Measurements from ENCODE around the gene STMND1. TPM values are rescaled to one million over a fixed set of nuclear protein-coding genes. Genes with fewer than 3 reads are reported as not detected.

STMND1 gene
- total RNA-seq, 1 experiment from 2014 or later = not detected

DNA sequence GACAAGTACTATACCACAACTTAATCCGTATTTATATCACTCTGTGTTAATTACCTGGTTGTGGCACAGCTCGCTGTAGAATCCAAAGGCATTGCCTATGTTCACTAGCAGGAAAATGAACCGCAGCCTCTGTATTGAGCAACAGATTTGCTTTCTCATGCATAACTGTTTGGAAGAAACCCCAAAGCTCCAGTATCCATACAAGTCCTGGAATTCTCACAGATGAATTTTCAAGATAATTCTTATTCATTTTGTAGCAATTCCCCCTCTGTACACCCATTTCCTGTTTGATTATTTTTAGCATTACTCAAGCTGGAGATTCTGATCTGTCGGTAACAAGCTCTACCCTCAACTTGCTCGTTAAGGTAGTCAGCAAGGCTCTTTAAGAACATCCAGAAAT is 63.5 kb downstream of the STMND1 start:
- CTCF ChIA-PET = interaction anchor here (1.0 to 1.2 kb wide), 2 partner anchors 35 to 419 kb away, joined by 3 read pairs; no protein-coding TSS in a partner anchor
- no peaks in the 10 kb centered on the region for H3K36me3 Mint-ChIP-seq
- no peak for ATAC-seq
- TF ChIP-seq, protein P1, sequence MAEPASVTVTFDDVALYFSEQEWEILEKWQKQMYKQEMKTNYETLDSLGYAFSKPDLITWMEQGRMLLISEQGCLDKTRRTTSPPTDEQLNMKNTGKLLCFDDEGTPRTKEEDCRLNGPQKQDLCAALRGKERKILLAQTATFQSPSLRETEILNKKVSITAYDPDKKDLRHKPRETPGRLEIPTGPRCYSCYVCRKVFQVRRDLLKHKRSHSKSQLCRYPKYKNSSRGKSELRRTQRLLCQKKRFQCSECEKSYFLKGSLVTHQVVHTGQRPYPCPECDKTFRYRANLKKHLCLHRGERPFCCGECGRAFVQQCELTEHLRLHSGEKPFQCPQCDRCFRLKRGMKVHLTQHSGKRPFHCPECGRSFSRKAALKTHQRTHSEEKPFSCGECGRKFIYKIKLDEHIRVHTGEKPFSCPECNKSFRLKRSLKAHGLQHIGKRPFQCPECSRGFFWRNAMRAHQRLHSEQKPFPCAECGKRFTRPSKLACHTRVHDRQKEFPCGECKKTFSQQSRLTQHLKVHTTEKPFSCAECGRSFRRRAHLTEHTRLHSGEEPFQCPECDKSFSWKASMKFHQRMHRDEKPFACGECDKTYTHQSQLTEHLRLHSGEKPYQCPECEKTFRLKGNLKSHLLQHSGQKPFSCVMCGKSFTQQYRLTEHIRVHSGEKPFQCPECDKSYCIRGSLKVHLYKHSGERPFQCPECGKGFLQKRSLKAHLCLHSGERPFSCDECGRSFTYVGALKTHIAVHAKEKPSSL (CRISPR knock-in tag; conservative IDR thresholded peaks at IDR 0.05) = no peak
- TF ChIP-seq, protein P2, sequence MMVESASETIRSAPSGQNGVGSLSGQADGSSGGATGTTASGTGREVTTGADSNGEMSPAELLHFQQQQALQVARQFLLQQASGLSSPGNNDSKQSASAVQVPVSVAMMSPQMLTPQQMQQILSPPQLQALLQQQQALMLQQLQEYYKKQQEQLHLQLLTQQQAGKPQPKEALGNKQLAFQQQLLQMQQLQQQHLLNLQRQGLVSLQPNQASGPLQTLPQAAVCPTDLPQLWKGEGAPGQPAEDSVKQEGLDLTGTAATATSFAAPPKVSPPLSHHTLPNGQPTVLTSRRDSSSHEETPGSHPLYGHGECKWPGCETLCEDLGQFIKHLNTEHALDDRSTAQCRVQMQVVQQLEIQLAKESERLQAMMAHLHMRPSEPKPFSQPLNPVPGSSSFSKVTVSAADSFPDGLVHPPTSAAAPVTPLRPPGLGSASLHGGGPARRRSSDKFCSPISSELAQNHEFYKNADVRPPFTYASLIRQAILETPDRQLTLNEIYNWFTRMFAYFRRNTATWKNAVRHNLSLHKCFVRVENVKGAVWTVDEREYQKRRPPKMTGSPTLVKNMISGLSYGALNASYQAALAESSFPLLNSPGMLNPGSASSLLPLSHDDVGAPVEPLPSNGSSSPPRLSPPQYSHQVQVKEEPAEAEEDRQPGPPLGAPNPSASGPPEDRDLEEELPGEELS (CRISPR knock-in tag; IDR thresholded peaks at IDR 0.05) = no peak
- TF ChIP-seq NFATC4 (CRISPR knock-in tag; IDR thresholded peaks at IDR 0.05) (no peak), EMX1 (CRISPR knock-in tag; IDR thresholded peaks at IDR 0.05) (no peak), HMGA2 (CRISPR knock-in tag; IDR thresholded peaks at IDR 0.05) (no peak), RELA (CRISPR knock-in tag; IDR thresholded peaks at IDR 0.05; ENCODE audit: borderline replicate concordance) (no peak), RORB (CRISPR knock-in tag; IDR thresholded peaks at IDR 0.05) (no peak), OVOL2 (CRISPR knock-in tag; IDR thresholded peaks at IDR 0.05; ENCODE audit: borderline replicate concordance) (no peak), NR3C1 (CRISPR knock-in tag; conservative IDR thresholded peaks at IDR 0.05; ENCODE audit: low read depth) (no peak)
- TF ChIP-seq, protein P3, sequence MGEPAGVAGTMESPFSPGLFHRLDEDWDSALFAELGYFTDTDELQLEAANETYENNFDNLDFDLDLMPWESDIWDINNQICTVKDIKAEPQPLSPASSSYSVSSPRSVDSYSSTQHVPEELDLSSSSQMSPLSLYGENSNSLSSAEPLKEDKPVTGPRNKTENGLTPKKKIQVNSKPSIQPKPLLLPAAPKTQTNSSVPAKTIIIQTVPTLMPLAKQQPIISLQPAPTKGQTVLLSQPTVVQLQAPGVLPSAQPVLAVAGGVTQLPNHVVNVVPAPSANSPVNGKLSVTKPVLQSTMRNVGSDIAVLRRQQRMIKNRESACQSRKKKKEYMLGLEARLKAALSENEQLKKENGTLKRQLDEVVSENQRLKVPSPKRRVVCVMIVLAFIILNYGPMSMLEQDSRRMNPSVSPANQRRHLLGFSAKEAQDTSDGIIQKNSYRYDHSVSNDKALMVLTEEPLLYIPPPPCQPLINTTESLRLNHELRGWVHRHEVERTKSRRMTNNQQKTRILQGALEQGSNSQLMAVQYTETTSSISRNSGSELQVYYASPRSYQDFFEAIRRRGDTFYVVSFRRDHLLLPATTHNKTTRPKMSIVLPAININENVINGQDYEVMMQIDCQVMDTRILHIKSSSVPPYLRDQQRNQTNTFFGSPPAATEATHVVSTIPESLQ (CRISPR knock-in tag; IDR thresholded peaks at IDR 0.05) = no peak
- TF ChIP-seq, protein P4, sequence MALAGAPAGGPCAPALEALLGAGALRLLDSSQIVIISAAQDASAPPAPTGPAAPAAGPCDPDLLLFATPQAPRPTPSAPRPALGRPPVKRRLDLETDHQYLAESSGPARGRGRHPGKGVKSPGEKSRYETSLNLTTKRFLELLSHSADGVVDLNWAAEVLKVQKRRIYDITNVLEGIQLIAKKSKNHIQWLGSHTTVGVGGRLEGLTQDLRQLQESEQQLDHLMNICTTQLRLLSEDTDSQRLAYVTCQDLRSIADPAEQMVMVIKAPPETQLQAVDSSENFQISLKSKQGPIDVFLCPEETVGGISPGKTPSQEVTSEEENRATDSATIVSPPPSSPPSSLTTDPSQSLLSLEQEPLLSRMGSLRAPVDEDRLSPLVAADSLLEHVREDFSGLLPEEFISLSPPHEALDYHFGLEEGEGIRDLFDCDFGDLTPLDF (CRISPR knock-in tag; IDR thresholded peaks at IDR 0.05) = no peak
- TF ChIP-seq, protein P5, sequence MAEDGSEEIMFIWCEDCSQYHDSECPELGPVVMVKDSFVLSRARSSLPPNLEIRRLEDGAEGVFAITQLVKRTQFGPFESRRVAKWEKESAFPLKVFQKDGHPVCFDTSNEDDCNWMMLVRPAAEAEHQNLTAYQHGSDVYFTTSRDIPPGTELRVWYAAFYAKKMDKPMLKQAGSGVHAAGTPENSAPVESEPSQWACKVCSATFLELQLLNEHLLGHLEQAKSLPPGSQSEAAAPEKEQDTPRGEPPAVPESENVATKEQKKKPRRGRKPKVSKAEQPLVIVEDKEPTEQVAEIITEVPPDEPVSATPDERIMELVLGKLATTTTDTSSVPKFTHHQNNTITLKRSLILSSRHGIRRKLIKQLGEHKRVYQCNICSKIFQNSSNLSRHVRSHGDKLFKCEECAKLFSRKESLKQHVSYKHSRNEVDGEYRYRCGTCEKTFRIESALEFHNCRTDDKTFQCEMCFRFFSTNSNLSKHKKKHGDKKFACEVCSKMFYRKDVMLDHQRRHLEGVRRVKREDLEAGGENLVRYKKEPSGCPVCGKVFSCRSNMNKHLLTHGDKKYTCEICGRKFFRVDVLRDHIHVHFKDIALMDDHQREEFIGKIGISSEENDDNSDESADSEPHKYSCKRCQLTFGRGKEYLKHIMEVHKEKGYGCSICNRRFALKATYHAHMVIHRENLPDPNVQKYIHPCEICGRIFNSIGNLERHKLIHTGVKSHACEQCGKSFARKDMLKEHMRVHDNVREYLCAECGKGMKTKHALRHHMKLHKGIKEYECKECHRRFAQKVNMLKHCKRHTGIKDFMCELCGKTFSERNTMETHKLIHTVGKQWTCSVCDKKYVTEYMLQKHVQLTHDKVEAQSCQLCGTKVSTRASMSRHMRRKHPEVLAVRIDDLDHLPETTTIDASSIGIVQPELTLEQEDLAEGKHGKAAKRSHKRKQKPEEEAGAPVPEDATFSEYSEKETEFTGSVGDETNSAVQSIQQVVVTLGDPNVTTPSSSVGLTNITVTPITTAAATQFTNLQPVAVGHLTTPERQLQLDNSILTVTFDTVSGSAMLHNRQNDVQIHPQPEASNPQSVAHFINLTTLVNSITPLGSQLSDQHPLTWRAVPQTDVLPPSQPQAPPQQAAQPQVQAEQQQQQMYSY (CRISPR knock-in tag; IDR thresholded peaks at IDR 0.05) = no peak
- TF ChIP-seq, protein P6, sequence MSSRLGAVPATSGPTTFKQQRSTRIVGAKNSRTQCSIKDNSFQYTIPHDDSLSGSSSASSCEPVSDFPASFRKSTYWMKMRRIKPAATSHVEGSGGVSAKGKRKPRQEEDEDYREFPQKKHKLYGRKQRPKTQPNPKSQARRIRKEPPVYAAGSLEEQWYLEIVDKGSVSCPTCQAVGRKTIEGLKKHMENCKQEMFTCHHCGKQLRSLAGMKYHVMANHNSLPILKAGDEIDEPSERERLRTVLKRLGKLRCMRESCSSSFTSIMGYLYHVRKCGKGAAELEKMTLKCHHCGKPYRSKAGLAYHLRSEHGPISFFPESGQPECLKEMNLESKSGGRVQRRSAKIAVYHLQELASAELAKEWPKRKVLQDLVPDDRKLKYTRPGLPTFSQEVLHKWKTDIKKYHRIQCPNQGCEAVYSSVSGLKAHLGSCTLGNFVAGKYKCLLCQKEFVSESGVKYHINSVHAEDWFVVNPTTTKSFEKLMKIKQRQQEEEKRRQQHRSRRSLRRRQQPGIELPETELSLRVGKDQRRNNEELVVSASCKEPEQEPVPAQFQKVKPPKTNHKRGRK (CRISPR knock-in tag; IDR thresholded peaks at IDR 0.05; ENCODE audit: borderline replicate concordance) = no peak
- TF ChIP-seq, protein P7, sequence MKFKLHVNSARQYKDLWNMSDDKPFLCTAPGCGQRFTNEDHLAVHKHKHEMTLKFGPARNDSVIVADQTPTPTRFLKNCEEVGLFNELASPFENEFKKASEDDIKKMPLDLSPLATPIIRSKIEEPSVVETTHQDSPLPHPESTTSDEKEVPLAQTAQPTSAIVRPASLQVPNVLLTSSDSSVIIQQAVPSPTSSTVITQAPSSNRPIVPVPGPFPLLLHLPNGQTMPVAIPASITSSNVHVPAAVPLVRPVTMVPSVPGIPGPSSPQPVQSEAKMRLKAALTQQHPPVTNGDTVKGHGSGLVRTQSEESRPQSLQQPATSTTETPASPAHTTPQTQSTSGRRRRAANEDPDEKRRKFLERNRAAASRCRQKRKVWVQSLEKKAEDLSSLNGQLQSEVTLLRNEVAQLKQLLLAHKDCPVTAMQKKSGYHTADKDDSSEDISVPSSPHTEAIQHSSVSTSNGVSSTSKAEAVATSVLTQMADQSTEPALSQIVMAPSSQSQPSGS (CRISPR knock-in tag; IDR thresholded peaks at IDR 0.05; ENCODE audit: borderline replicate concordance, low read depth) = no peak
- TF ChIP-seq, protein P8, sequence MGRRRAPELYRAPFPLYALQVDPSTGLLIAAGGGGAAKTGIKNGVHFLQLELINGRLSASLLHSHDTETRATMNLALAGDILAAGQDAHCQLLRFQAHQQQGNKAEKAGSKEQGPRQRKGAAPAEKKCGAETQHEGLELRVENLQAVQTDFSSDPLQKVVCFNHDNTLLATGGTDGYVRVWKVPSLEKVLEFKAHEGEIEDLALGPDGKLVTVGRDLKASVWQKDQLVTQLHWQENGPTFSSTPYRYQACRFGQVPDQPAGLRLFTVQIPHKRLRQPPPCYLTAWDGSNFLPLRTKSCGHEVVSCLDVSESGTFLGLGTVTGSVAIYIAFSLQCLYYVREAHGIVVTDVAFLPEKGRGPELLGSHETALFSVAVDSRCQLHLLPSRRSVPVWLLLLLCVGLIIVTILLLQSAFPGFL (CRISPR knock-in tag; IDR thresholded peaks at IDR 0.05; ENCODE audit: borderline replicate concordance) = no peak
- TF ChIP-seq, protein P9, sequence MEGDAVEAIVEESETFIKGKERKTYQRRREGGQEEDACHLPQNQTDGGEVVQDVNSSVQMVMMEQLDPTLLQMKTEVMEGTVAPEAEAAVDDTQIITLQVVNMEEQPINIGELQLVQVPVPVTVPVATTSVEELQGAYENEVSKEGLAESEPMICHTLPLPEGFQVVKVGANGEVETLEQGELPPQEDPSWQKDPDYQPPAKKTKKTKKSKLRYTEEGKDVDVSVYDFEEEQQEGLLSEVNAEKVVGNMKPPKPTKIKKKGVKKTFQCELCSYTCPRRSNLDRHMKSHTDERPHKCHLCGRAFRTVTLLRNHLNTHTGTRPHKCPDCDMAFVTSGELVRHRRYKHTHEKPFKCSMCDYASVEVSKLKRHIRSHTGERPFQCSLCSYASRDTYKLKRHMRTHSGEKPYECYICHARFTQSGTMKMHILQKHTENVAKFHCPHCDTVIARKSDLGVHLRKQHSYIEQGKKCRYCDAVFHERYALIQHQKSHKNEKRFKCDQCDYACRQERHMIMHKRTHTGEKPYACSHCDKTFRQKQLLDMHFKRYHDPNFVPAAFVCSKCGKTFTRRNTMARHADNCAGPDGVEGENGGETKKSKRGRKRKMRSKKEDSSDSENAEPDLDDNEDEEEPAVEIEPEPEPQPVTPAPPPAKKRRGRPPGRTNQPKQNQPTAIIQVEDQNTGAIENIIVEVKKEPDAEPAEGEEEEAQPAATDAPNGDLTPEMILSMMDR (IDR thresholded peaks at IDR 0.05) = no peak
- TF ChIP-seq, protein P10, sequence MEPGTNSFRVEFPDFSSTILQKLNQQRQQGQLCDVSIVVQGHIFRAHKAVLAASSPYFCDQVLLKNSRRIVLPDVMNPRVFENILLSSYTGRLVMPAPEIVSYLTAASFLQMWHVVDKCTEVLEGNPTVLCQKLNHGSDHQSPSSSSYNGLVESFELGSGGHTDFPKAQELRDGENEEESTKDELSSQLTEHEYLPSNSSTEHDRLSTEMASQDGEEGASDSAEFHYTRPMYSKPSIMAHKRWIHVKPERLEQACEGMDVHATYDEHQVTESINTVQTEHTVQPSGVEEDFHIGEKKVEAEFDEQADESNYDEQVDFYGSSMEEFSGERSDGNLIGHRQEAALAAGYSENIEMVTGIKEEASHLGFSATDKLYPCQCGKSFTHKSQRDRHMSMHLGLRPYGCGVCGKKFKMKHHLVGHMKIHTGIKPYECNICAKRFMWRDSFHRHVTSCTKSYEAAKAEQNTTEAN (CRISPR knock-in tag; IDR thresholded peaks at IDR 0.05) = no peak
- TF ChIP-seq, protein P11, sequence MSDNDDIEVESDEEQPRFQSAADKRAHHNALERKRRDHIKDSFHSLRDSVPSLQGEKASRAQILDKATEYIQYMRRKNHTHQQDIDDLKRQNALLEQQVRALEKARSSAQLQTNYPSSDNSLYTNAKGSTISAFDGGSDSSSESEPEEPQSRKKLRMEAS (CRISPR knock-in tag; IDR thresholded peaks at IDR 0.05) = no peak

More for the DNA sequence above, 63.5 kb downstream of the STMND1 start:
- no peak for DNase-seq (ENCODE audit: low spot score)
- Mint-ChIP-seq H3K9me3 (no peaks in the 10 kb centered on the region), H3K27ac (no peak overlapping the region), H3K4me3 (no peak overlapping the region), H3K4me1 (peaks cover 7% of the 10 kb centered on the region), H3K27me3 (ENCODE audit: low read depth) (no peaks in the 10 kb centered on the region)
- POLR2A ChIA-PET = no interaction called here
